K562 (cell line): ENCODE measurements around the gene EIF2AK2. TPM values are rescaled to one million over a fixed set of nuclear protein-coding genes. Genes with fewer than 3 reads are reported as not detected.

Experiments
- JUND ChIP-seq, 2 experiments: IDR thresholded peaks; 2 replicates in 1 of 2; 3 replicates in 1 of 2; pipeline ENCODE4 v1.6.1; 2011; ENCODE audit warnings: borderline replicate concordance in 2 of 2, low read depth in 2 of 2, low read length in 2 of 2, improper control_type of control experiment in 1 of 2, missing biosample characterization in 1 of 2, missing genetic modification characterization in 1 of 2, missing genetic modification reagents in 1 of 2
- NR2C2 ChIP-seq, 2 experiments: fragments of 200-800 bp in 1 of 2; sonication (Bioruptor generic) in 1 of 2; sonication (generic) in 1 of 2; formaldehyde crosslinking in 1 of 2; IDR thresholded peaks; 2 replicates each; pipeline versions ENCODE4 v1.6.1 to v1.8.0; 2016 to 2022; ENCODE audit warnings: mild to moderate bottlenecking in 1 of 2, missing compliant biosample characterization in 1 of 2, missing genetic modification characterization in 1 of 2, missing genetic modification reagents in 1 of 2
- SMAD4 ChIP-seq: fragments of 250-450 bp; sonication (Bioruptor Pico); conservative IDR thresholded peaks from 2 replicates; pipeline ENCODE4 v1.8.0; 2021; ENCODE audit warnings: inconsistent platforms, mild to moderate bottlenecking, moderate library complexity
- TOE1 ChIP-seq, 2 experiments: fragments of 450-650 bp in 1 of 2; sonication (generic) in 1 of 2; formaldehyde crosslinking in 1 of 2; IDR thresholded peaks; 2 replicates each; pipeline versions ENCODE4 v1.7.1 to v1.8.0; 2016 to 2022; ENCODE audit warnings: borderline replicate concordance in 2 of 2, mild to moderate bottlenecking in 2 of 2, antibody characterized with exemption in 1 of 2, inconsistent platforms in 1 of 2, low read depth in 1 of 2, missing genetic modification reagents in 1 of 2, moderate library complexity in 1 of 2
- ZNF507 ChIP-seq: conservative IDR thresholded peaks from 2 replicates; pipeline ENCODE4 v1.6.1; 2017; ENCODE audit warnings: missing genetic modification characterization, missing compliant biosample characterization
- polyA plus RNA-seq, 8 experiments: library from polyadenylated mRNA; depleted of rRNA in 4 of 8; stranded (reverse) in 5 of 8; unstranded in 3 of 8; fragments of >200 nt; fragmentation: Nextera tagmentation in 2 of 8; fragmentation: Illumina TruSeq in 1 of 8; extraction: Ambion mirVana in 2 of 8; extraction: Trizol in 1 of 8; gene quantifications; 2 replicates each; pipeline versions ENCODE4 v1.2.1 to v1.2.3, GENCODE V29; 2011 to 2014; ENCODE audit warnings: inconsistent platforms in 1 of 8, missing spikeins in 1 of 8
- total RNA-seq, 7 experiments: library from RNA; depleted of rRNA in 6 of 7; stranded (reverse); fragments of >200 nt in 6 of 7; fragmentation: Illumina TruSeq in 2 of 7; extraction: Trizol in 2 of 7; gene quantifications; 2 replicates each; pipeline versions ENCODE4 v1.2.1 to v1.2.3, GENCODE V29; 2011 to 2021; ENCODE audit warnings: low replicate concordance in 1 of 7
- TF ChIP-seq, protein P1 (sequence below), 2 experiments: fragments of 450-650 bp in 1 of 2; sonication (generic) in 1 of 2; formaldehyde crosslinking in 1 of 2; IDR thresholded peaks in 1 of 2; conservative IDR thresholded peaks in 1 of 2; 2 replicates each; pipeline versions ENCODE4 v1.6.1 to v1.8.1; 2016 to 2023; ENCODE audit warnings: mild to moderate bottlenecking in 2 of 2, moderate library complexity in 2 of 2, inconsistent platforms in 1 of 2, missing genetic modification reagents in 1 of 2
- TF ChIP-seq, protein P2 (sequence below): sonication (generic); formaldehyde crosslinking; IDR thresholded peaks from 2 replicates; pipeline ENCODE4 v1.8.1; 2023; ENCODE audit warnings: mild to moderate bottlenecking, missing genetic modification reagents

The EIF2AK2 gene
- total and polyA plus RNA-seq, 9 of the 15 experiments (the other 6 are each of a cell fraction or from before 2014, with no cell fraction given): 3.8 to 19.5 (median 13.3) TPM

GRCh38 chr2:37189452-37190153 lies 32.8 kb upstream of the EIF2AK2 start (continued):
- TF ChIP-seq, protein P1, sequence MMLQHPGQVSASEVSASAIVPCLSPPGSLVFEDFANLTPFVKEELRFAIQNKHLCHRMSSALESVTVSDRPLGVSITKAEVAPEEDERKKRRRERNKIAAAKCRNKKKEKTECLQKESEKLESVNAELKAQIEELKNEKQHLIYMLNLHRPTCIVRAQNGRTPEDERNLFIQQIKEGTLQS (IDR thresholded peaks at IDR 0.05): peak; percentile 43; the same call in 1 of the 2 replicates
- TF ChIP-seq, protein P1 (CRISPR knock-in tag; conservative IDR thresholded peaks at IDR 0.05): no peak
- 0 out of 2 replicates have a peak, but pooled peaks have one; percentile 13 for TF ChIP-seq SMAD4
- peak; percentile 71 for TF ChIP-seq JUND (IDR thresholded peaks at IDR 0.05; ENCODE audit: borderline replicate concordance, low read depth, low read length)
- TF ChIP-seq JUND (tag; IDR thresholded peaks at IDR 0.05; ENCODE audit: borderline replicate concordance, low read depth, low read length): peak; percentile 50; the same call in 2 of the 3 replicates
- TF ChIP-seq NR2C2 (CRISPR knock-in tag; IDR thresholded peaks at IDR 0.05): no peak
- peak; percentile 54; the same call in 1 of the 2 replicates for TF ChIP-seq NR2C2 (tag; IDR thresholded peaks at IDR 0.05)
- TF ChIP-seq, protein P2, sequence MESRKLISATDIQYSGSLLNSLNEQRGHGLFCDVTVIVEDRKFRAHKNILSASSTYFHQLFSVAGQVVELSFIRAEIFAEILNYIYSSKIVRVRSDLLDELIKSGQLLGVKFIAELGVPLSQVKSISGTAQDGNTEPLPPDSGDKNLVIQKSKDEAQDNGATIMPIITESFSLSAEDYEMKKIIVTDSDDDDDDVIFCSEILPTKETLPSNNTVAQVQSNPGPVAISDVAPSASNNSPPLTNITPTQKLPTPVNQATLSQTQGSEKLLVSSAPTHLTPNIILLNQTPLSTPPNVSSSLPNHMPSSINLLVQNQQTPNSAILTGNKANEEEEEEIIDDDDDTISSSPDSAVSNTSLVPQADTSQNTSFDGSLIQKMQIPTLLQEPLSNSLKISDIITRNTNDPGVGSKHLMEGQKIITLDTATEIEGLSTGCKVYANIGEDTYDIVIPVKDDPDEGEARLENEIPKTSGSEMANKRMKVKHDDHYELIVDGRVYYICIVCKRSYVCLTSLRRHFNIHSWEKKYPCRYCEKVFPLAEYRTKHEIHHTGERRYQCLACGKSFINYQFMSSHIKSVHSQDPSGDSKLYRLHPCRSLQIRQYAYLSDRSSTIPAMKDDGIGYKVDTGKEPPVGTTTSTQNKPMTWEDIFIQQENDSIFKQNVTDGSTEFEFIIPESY (CRISPR knock-in tag): 0 out of 2 replicates have a peak, but pooled peaks have one; percentile 26
- peak; percentile 12; the same call in 1 of the 2 replicates for TF ChIP-seq TOE1 (IDR thresholded peaks at IDR 0.05; ENCODE audit: borderline replicate concordance)
- TF ChIP-seq TOE1 (CRISPR knock-in tag; IDR thresholded peaks at IDR 0.05; ENCODE audit: borderline replicate concordance, low read depth): no peak
- no peak for TF ChIP-seq ZNF507
- TF ChIP-seq, all 486 proteins: peak for 9
